K562 treated with DMSO at 1 percent for 4 hours (cell line): ENCODE results near the gene SLC9A5. TPM values are rescaled to one million over a fixed set of nuclear protein-coding genes. Genes with fewer than 3 reads are reported as not detected.

Source experiments
- total RNA-seq: library from RNA; unstranded; fragments of 300-600 nt; gene quantifications from 2 replicates; pipeline ENCODE4 v1.2.3, GENCODE V29; 2022; ENCODE audit not compliant: insufficient read depth

Gene SLC9A5, protein sequence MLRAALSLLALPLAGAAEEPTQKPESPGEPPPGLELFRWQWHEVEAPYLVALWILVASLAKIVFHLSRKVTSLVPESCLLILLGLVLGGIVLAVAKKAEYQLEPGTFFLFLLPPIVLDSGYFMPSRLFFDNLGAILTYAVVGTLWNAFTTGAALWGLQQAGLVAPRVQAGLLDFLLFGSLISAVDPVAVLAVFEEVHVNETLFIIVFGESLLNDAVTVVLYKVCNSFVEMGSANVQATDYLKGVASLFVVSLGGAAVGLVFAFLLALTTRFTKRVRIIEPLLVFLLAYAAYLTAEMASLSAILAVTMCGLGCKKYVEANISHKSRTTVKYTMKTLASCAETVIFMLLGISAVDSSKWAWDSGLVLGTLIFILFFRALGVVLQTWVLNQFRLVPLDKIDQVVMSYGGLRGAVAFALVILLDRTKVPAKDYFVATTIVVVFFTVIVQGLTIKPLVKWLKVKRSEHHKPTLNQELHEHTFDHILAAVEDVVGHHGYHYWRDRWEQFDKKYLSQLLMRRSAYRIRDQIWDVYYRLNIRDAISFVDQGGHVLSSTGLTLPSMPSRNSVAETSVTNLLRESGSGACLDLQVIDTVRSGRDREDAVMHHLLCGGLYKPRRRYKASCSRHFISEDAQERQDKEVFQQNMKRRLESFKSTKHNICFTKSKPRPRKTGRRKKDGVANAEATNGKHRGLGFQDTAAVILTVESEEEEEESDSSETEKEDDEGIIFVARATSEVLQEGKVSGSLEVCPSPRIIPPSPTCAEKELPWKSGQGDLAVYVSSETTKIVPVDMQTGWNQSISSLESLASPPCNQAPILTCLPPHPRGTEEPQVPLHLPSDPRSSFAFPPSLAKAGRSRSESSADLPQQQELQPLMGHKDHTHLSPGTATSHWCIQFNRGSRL
- total RNA-seq = 1.8 and 2.0 TPM in 2 replicates

DNA sequence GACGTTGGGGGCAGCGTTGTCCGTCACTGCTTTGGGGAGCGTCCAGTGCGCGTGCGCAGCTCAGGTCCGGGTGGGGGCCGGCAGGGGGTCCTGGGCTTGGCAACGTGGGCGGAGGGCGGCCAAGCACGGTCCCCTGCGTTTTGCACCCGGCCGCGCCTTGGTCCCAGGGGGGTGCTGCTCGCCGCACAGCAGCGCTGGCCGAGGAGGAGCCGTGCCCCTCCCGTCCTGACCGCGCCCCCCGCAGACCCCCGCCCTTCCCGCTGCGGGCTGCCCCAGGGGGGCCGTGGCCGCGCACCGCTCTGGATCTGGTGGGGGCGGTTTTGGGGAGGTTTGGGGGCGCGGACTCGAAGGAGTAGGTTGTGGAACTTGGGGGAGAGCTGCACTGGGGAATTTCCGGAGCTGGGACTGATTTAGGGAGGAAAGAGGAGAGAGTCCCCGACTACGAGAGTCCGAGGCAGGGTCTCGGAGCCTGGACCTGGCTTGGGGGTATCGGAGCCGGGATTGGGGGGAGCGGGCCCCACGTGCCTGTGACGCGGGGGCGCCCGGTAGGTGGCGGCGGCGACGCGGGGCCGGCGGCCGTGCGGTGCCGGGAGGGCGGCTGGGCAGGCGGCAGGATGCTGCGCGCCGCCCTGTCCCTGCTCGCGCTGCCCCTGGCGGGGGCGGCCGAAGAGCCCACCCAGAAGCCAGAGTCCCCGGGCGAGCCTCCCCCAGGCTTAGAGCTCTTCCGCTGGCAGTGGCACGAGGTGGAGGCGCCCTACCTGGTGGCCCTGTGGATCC is at the start of gene SLC9A5:
SLC9A5 (plus strand) TSS at position 579 of the 777 bp plus-strand sequence; CDS start at position 615, 36 bp downstream.

DNA sequence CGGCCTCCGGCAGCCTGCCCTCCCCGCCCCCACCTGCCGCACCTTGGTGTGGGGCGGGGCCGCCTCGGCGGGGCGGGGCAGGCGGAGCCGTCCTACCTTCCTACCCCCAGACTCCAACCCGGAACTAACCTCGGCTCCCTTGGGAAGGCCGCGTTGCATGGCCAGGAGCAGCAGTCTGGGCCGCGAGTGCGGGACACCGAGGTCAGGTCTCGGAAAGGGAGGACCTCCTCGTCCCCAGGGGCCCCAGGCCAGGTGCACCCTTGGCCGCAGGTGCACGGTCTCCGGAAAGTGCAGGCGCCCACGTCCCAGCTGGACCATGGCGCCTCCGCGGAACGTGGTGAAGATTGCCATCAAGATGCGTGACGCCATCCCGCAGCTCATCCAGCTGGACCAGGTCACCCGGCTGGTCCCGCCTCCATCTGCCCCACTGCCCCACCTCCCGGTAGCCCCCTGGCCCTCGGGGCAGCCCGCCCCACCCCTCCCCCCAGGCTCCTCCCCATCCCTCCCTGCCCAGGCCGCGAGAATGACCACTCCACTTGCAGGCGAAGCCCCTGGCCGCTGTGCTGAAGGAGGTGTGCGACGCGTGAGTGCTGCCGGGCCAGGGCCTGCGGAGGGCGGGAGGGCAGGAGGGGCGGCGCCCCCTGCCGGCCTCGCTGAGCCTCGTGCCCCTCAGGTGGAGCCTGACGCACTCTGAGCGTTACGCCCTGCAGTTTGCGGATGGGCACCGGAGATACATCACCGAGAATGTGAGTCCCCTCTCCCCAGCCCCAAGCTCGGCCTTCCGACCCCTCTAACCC is 49.6 kb upstream of the SLC9A5 start, which contains the start of gene ELMO3:
ELMO3 (plus strand) TSS at position 121 of the 797 bp plus-strand sequence; CDS start at position 317, 196 bp downstream.

DNA sequence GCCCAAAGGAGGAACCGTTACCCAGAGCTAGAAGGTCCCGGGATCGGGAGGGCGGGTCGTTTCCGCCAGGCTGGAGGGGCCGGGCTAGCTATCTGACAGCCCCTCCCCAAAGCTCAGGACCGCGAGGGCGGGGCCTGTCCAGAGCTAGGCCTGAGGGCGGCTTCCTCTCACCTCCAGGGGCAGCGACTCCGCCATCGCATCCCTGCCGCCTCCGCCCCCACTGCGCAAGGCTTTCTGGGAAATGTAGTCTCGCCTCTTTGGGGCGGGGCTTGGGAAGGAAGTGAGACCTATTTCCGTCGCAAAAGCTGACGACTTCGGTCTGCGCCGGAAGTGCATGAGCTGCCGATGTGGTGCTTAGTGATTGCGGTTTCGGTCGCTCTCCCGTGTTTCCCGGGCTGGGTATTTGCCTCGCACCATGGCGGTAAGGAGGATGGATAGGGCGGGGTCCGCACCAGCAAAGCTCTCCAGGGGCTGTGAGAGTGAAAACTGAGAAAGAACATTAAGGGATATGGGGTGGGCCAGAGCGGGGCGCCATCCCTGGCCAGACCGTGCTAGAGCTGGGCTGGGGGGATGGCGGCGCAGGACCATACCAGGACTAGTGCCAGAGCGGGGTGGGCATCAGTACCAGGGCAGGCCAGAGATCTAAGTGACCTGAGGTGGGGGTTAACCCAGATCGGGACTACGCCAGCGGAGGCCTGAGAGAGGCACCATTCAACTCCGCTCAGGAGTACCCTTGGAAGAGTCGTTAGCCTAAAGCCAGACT is 21.8 kb upstream of the SLC9A5 start, which contains the start of gene TMEM208:
TMEM208 (plus strand) TSS at position 327 of the 763 bp plus-strand sequence; CDS start at position 416, 89 bp downstream.

DNA sequence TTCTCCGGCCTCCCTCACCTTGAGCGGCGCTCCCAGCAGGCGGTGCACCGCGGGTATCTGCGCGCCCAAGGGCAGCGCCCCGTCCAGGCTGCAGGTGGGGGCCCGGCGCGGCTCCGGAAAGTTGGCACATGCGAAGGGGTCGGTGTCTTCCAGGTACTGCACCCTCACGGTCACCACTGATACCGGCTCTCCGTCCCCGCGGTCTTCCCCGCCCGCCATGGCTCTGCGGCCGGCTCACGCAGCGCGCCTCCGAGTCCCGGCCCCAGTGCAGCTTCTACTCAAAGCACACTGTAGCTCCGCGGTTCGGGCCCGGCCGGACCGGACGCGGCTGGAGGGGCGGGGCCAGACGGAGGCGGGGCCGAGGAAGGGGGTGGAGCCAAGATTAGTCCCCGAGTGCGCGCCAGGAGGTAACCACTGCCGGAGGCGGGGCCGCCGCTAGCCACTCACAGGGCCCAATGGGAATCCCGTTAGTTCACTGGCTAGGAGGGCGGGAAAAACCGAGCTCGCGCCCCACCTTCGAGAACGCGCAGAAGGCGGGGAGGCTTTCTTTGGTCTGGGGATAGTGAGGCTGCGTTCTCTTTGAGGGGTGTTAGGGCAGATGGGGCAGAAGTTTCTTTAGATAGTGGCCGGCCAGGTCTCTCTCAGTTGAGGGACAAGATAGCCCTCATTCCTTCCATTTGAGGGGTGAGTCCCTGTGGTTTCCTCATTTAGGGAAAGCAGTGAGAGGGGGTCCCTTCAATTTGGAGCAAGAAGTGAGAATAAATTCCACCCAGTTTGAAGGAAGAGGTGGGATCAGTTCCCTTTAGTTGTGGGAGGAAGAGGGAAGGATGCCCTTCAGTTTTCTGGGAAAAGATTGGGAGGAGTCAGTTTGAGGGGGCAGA is 1.3 kb upstream of the SLC9A5 start, which contains the start of gene FHOD1:
FHOD1 (minus strand) TSS at position 290 of the 881 bp plus-strand sequence; CDS start at position 219, 71 bp downstream.

DNA sequence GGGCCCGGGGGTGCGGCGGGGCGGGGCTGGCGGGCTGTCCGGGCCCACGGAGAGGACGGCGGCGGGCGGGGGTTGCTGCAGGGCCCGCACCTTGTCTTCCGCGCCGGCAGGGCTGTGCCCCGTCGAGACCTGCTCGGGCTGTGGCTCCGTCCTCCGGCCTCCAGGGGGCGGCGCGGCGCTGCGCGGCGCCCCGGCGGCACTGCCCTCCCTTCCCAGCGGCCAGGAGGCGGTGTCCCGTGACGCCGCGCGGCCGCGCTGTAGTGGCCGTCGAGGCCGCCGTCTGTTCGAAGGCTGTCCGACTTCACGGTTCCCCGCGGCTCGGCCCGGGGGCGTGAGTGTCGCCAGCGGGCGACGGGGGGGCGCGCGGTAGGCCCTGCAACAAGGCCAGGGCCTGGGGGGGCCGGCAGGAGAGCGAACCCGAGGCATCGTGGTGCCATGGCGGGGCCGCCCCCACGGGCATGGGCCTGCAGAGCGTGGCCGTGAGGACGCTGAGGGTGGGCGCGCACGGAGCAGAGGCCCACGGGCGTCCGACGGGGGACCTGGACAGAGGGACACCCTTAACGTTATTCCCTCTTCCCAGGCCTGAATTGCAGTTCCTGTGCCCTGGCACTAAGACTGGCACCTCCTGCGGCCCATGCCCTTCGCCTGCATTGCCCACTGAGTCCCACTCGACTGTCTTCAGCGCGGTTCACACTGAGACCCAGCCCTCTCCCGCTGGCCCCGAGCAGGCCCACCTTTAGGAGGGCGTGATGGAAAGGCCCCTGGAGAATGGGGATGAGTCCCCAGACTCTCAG is 30.7 kb downstream of the SLC9A5 start, which contains the start of gene PLEKHG4:
PLEKHG4 (plus strand) TSS at position 237 of the 794 bp plus-strand sequence; CDS start at position 750, 513 bp downstream.

Other genes with a start within 250 kb of the SLC9A5 start
- gene CBFB, start 219.8 kb upstream of the SLC9A5 start, total RNA-seq = 34.7 and 44.2 TPM in 2 replicates
- 9.2 and 13.9 TPM in 2 replicates for gene PHAF1, start 139.0 kb upstream of the SLC9A5 start, total RNA-seq
- 3.7 and 5.6 TPM in 2 replicates for gene B3GNT9, start 98.0 kb upstream of the SLC9A5 start, total RNA-seq
- gene TRADD, start 89.1 kb upstream of the SLC9A5 start, total RNA-seq = 28.0 and 33.7 TPM in 2 replicates
- 9.0 and 16.6 TPM in 2 replicates for gene FBXL8, start 89.0 kb upstream of the SLC9A5 start, total RNA-seq
- gene HSF4, start 84.2 kb upstream of the SLC9A5 start, total RNA-seq = 14.8 and 26.3 TPM in 2 replicates
- gene NOL3, start 78.4 kb upstream of the SLC9A5 start, total RNA-seq = 15.7 and 20.6 TPM in 2 replicates
- 16.8 and 24.9 TPM in 2 replicates for gene MATCAP1, start 65.0 kb upstream of the SLC9A5 start, total RNA-seq
- gene EXOC3L1, start 58.8 kb upstream of the SLC9A5 start, total RNA-seq = not detected in 2 replicates
- 82.7 and 87.6 TPM in 2 replicates for gene E2F4, start 56.8 kb upstream of the SLC9A5 start, total RNA-seq
- 1.6 and 4.3 TPM in 2 replicates for gene ELMO3, start 49.8 kb upstream of the SLC9A5 start, total RNA-seq
- 57.9 and 64.8 TPM in 2 replicates for gene TMEM208, start 21.8 kb upstream of the SLC9A5 start, total RNA-seq
- gene FHOD1, start 1.5 kb upstream of the SLC9A5 start, total RNA-seq = 45.2 and 50.9 TPM in 2 replicates
- gene PLEKHG4, start 30.6 kb downstream of the SLC9A5 start, total RNA-seq = 29.4 and 39.8 TPM in 2 replicates
- 0.15 TPM in 1 of 2 replicates, not detected in the other for gene KCTD19, start 77.8 kb downstream of the SLC9A5 start, total RNA-seq
- 0.30 TPM in 1 of 2 replicates, not detected in the other for gene LRRC36, start 77.8 kb downstream of the SLC9A5 start, total RNA-seq
- gene TPPP3, start 144.5 kb downstream of the SLC9A5 start, total RNA-seq = not detected in 2 replicates
- gene ZDHHC1, start 167.5 kb downstream of the SLC9A5 start, total RNA-seq = not detected in 2 replicates
- not detected in 2 replicates for gene HSD11B2, start 182.1 kb downstream of the SLC9A5 start, total RNA-seq
- 148 and 171 TPM in 2 replicates for gene ATP6V0D1, start 232.2 kb downstream of the SLC9A5 start, total RNA-seq
- not detected in 2 replicates for gene AGRP, start 234.6 kb downstream of the SLC9A5 start, total RNA-seq